UCSD-AML1 (cell line): Measurements from ENCODE around the gene PARP16.

Experiments
- DNase-seq: peaks from one replicate; lab custom pipeline; 2025; ENCODE audit not compliant: unreplicated experiment; lab: John Stamatoyannopoulos, UW

PARP16 gene

DNA sequence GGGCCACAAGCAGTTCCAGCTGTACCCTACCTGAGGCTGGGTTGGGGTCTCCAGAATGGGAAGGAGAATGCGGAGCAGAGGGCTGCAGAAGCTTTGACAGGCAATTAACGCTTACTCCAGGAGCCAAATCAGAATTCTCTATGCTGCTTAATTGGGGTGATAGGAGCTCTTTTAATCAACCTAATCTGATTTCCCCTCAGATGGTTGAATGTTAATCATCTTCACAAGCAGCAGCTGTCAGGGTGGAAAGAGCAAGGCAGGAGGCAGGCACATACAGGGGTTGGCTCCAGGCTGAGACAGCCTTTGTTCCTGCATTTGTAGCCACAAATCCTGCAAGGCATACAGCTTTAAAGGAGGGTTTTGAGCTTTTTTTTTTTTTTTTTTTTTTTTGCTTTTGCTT, 78.0 kb downstream of the PARP16 start:
- DNase-seq: no peak
